Activated naive CD8-positive, alpha-beta T cell (primary cell): ENCODE measurements around the gene OPCML.

Experiments used
- H3K27ac Mint-ChIP-seq: one replicate; pipeline ENCODE4 v1.8.0; 2021; ENCODE audit warnings: mixed read lengths
- H3K27me3 Mint-ChIP-seq: one replicate; pipeline ENCODE4 v1.8.0; 2021; ENCODE audit warnings: mixed read lengths
- H3K36me3 Mint-ChIP-seq: one replicate; pipeline ENCODE4 v1.8.0; 2021; ENCODE audit warnings: mixed read lengths
- H3K4me1 Mint-ChIP-seq: one replicate; pipeline ENCODE4 v1.8.0; 2021; ENCODE audit warnings: low read depth, mixed read lengths
- H3K4me3 Mint-ChIP-seq: one replicate; pipeline ENCODE4 v1.8.0; 2021; ENCODE audit warnings: mild to moderate bottlenecking, mixed read lengths
- H3K9me3 Mint-ChIP-seq: one replicate; pipeline ENCODE4 v1.8.0; 2021; ENCODE audit warnings: low read depth, mixed read lengths

The OPCML gene

GRCh38 chr11:133123796-133124195 is 408.5 kb downstream of the OPCML start:
- Mint-ChIP-seq H3K36me3 (no peaks in the 10 kb centered on the region), H3K9me3 (no peaks in the 10 kb centered on the region), H3K4me3 (no peak overlapping the region), H3K27me3 (peaks cover 5% of the 10 kb centered on the region), H3K27ac (no peak overlapping the region), H3K4me1 (no peaks in the 10 kb centered on the region)

- H3K4me3 Mint-ChIP-seq, result no peak overlapping the region
- no peak overlapping the region for H3K27ac Mint-ChIP-seq
- peaks cover 5% of the 10 kb centered on the region for H3K27me3 Mint-ChIP-seq
- H3K36me3 Mint-ChIP-seq, result no peaks in the 10 kb centered on the region
- no peaks in the 10 kb centered on the region for H3K9me3 Mint-ChIP-seq
- H3K4me1 Mint-ChIP-seq, result no peaks in the 10 kb centered on the region
Observed at GRCh38 chr11:133123366-133123765, 408.9 kb downstream of the OPCML start.

- H3K27me3 Mint-ChIP-seq, result peaks cover 5% of the 10 kb centered on the region
- no peaks in the 10 kb centered on the region for H3K9me3 Mint-ChIP-seq
- H3K27ac Mint-ChIP-seq, result no peak overlapping the region
- H3K4me1 Mint-ChIP-seq, result no peaks in the 10 kb centered on the region
- no peak overlapping the region for H3K4me3 Mint-ChIP-seq
- H3K36me3 Mint-ChIP-seq, result no peaks in the 10 kb centered on the region
Observed at GRCh38 chr11:133122256-133122655, 410.0 kb downstream of the OPCML start.

GRCh38 chr11:133118563-133119268 is 413.6 kb downstream of the OPCML start:
- Mint-ChIP-seq H3K27ac (no peak overlapping the region), H3K36me3 (no peaks in the 10 kb centered on the region), H3K9me3 (no peaks in the 10 kb centered on the region), H3K27me3 (peaks cover 1% of the 10 kb centered on the region), H3K4me1 (no peaks in the 10 kb centered on the region), H3K4me3 (no peak overlapping the region)

- peaks cover 3% of the 10 kb centered on the region for H3K27me3 Mint-ChIP-seq
- no peak overlapping the region for H3K27ac Mint-ChIP-seq
- H3K4me3 Mint-ChIP-seq, result no peak overlapping the region
- no peaks in the 10 kb centered on the region for H3K4me1 Mint-ChIP-seq
- no peaks in the 10 kb centered on the region for H3K9me3 Mint-ChIP-seq
- no peaks in the 10 kb centered on the region for H3K36me3 Mint-ChIP-seq
Observed at GRCh38 chr11:133115099-133115498, 417.2 kb downstream of the OPCML start.

GRCh38 chr11:133107763-133108162 is 424.5 kb downstream of the OPCML start:
- Mint-ChIP-seq H3K4me3 (no peak overlapping the region), H3K27ac (no peak overlapping the region), H3K4me1 (no peaks in the 10 kb centered on the region), H3K36me3 (no peaks in the 10 kb centered on the region), H3K27me3 (peaks cover 2% of the 10 kb centered on the region), H3K9me3 (no peaks in the 10 kb centered on the region)

- Mint-ChIP-seq H3K27me3 (peaks cover 2% of the 10 kb centered on the region), H3K36me3 (no peaks in the 10 kb centered on the region), H3K27ac (no peak overlapping the region), H3K4me1 (no peaks in the 10 kb centered on the region), H3K9me3 (no peaks in the 10 kb centered on the region), H3K4me3 (no peak overlapping the region)
Observed at GRCh38 chr11:133107136-133107535, 425.2 kb downstream of the OPCML start.

- H3K4me1 Mint-ChIP-seq, result no peaks in the 10 kb centered on the region
- no peak overlapping the region for H3K4me3 Mint-ChIP-seq
- no peak overlapping the region for H3K27ac Mint-ChIP-seq
- no peaks in the 10 kb centered on the region for H3K36me3 Mint-ChIP-seq
- H3K9me3 Mint-ChIP-seq, result no peaks in the 10 kb centered on the region
- peaks cover 1% of the 10 kb centered on the region for H3K27me3 Mint-ChIP-seq
Observed at GRCh38 chr11:133106417-133106816, 425.9 kb downstream of the OPCML start.

GRCh38 chr11:133104009-133104744 is 428.1 kb downstream of the OPCML start:
- no peak overlapping the region for H3K27ac Mint-ChIP-seq
- peaks cover 1% of the 10 kb centered on the region for H3K27me3 Mint-ChIP-seq
- no peaks in the 10 kb centered on the region for H3K4me1 Mint-ChIP-seq
- H3K9me3 Mint-ChIP-seq, result no peaks in the 10 kb centered on the region
- H3K4me3 Mint-ChIP-seq, result no peak overlapping the region
- no peaks in the 10 kb centered on the region for H3K36me3 Mint-ChIP-seq

GRCh38 chr11:133096981-133097380 is 435.3 kb downstream of the OPCML start:
- Mint-ChIP-seq H3K36me3 (no peaks in the 10 kb centered on the region), H3K27me3 (peaks cover under 1% of the 10 kb centered on the region), H3K27ac (no peak overlapping the region), H3K9me3 (peaks cover 11% of the 10 kb centered on the region), H3K4me3 (no peak overlapping the region), H3K4me1 (no peaks in the 10 kb centered on the region)

GRCh38 chr11:133086518-133086917 is 445.8 kb downstream of the OPCML start:
- no peaks in the 10 kb centered on the region for H3K36me3 Mint-ChIP-seq
- H3K4me3 Mint-ChIP-seq, result no peak overlapping the region
- H3K9me3 Mint-ChIP-seq, result no peaks in the 10 kb centered on the region
- peaks cover 7% of the 10 kb centered on the region for H3K4me1 Mint-ChIP-seq
- peaks cover 22% of the 10 kb centered on the region for H3K27me3 Mint-ChIP-seq
- no peak overlapping the region for H3K27ac Mint-ChIP-seq

GRCh38 chr11:133082841-133083488 is 449.3 kb downstream of the OPCML start:
- Mint-ChIP-seq H3K9me3 (no peaks in the 10 kb centered on the region), H3K36me3 (no peaks in the 10 kb centered on the region), H3K27me3 (peaks cover 19% of the 10 kb centered on the region), H3K4me3 (no peak overlapping the region), H3K4me1 (peaks cover 7% of the 10 kb centered on the region), H3K27ac (no peak overlapping the region)

- H3K27me3 Mint-ChIP-seq, result peaks cover 19% of the 10 kb centered on the region
- H3K4me1 Mint-ChIP-seq, result peaks cover 7% of the 10 kb centered on the region
- H3K27ac Mint-ChIP-seq, result no peak overlapping the region
- H3K36me3 Mint-ChIP-seq, result no peaks in the 10 kb centered on the region
- H3K9me3 Mint-ChIP-seq, result no peaks in the 10 kb centered on the region
- no peak overlapping the region for H3K4me3 Mint-ChIP-seq
Observed at GRCh38 chr11:133082453-133082781, 449.9 kb downstream of the OPCML start.

GRCh38 chr11:133081730-133082452 is 450.4 kb downstream of the OPCML start:
- no peak overlapping the region for H3K27ac Mint-ChIP-seq
- H3K27me3 Mint-ChIP-seq, result peaks cover 17% of the 10 kb centered on the region
- peaks cover 7% of the 10 kb centered on the region for H3K4me1 Mint-ChIP-seq
- H3K36me3 Mint-ChIP-seq, result no peaks in the 10 kb centered on the region
- H3K9me3 Mint-ChIP-seq, result no peaks in the 10 kb centered on the region
- no peak overlapping the region for H3K4me3 Mint-ChIP-seq

GRCh38 chr11:133081020-133081419 is 451.3 kb downstream of the OPCML start:
- Mint-ChIP-seq H3K4me1 (peaks cover 7% of the 10 kb centered on the region), H3K4me3 (no peak overlapping the region), H3K27me3 (peaks cover 17% of the 10 kb centered on the region), H3K9me3 (no peaks in the 10 kb centered on the region), H3K36me3 (no peaks in the 10 kb centered on the region), H3K27ac (no peak overlapping the region)
